OCI-LY3 (cell line): Measurements from ENCODE around the gene PDE4DIP.
"Not testable (repeated sequence)": the region's sequence is repeated elsewhere in the genome, so short reads cannot be mapped to it uniquely, and the experiment has no call there.

Experiments
- CTCF ChIP-seq: fragments of 200-600, 300-600 bp; sonication (generic); IDR thresholded peaks from 2 replicates; pipeline ENCODE4 v1.5.1; 2014; ENCODE audit warnings: antibody characterized with exemption, low read length, low read depth
- EZH2phosphoT487 ChIP-seq: fragments of 200-600 bp; shearing (Covaris generic); IDR thresholded peaks from 2 replicates; pipeline ENCODE4 v1.6.1; 2018; ENCODE audit warnings: antibody characterized with exemption, mixed run types, low read depth

DNA sequence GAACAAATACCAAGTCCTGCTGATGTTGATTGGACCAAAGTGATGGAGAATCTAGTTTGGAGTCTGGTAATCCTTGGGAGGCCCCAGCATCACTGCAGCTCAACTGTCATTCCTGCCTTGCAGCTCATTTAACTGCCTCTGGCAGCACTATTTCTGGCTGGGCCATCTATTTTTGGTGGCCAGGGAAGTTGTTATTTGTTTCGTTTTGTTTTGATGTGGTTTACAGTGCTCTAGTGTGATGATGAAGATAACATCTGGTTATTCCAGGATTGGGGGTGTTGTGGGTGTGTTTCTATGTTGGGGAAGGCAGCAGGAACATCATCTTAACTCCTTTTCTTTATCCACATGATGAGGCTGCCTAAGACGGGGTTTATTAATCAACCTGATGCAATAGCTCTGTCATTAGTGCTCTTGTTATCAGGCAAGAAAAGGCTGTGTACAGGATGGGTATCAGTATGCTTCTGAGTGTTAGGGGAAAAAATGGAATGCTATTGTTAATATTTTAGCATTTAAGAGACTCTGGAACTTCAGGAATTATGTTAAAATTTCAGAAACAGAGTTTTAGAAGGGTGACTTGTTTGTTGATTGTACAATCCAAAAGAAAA, 35.7 kb downstream of the PDE4DIP start:
- not testable (repeated sequence) for TF ChIP-seq CTCF, EZH2phosphoT487
